Left colon (tissue), 2 donors: ENCODE data around the gene PIK3R1. TPM values are rescaled to one million over a fixed set of nuclear protein-coding genes. Genes with fewer than 3 reads are reported as not detected.

ENCODE experiments used
- ATAC-seq: fragments of 200-7000 bp; cut with Tn5 transposase; one replicate; pipeline ENCODE4 v1.9.1; 2020; ENCODE audit warnings: mild to moderate bottlenecking, moderate library complexity
- DNase-seq, 2 donors: peaks; one replicate each; pipeline ENCODE4 v3.0.0-alpha.2; 2020
- intact Hi-C, 2 donors: fragments of 100-400 bp; cut with DNase I in 1 of 2; cut with micrococcal nuclease in 1 of 2; formaldehyde crosslinking; loops; one replicate each; pipeline versions ENCODE4 v1.11.2 to v1.14.0; 2022; cut with DNase I, micrococcal nuclease
- total RNA-seq, 2 donors: library from RNA; stranded (reverse); fragmentation: NEBNext Ultra II Directional; extraction: Animal tissue kit (Norgen Biotek cat#: 25700); gene quantifications; one replicate each; pipeline ENCODE4 v1.2.1, GENCODE V29; 2021
- donor health status: DM: no; HTN: no; CAD: no.
- donor health status: DM: yes; HTN: yes; CAD: no.

The PIK3R1 gene
- total RNA-seq, 2 donors from 2014 or later = 67.6 to 71.4 TPM

DNA sequence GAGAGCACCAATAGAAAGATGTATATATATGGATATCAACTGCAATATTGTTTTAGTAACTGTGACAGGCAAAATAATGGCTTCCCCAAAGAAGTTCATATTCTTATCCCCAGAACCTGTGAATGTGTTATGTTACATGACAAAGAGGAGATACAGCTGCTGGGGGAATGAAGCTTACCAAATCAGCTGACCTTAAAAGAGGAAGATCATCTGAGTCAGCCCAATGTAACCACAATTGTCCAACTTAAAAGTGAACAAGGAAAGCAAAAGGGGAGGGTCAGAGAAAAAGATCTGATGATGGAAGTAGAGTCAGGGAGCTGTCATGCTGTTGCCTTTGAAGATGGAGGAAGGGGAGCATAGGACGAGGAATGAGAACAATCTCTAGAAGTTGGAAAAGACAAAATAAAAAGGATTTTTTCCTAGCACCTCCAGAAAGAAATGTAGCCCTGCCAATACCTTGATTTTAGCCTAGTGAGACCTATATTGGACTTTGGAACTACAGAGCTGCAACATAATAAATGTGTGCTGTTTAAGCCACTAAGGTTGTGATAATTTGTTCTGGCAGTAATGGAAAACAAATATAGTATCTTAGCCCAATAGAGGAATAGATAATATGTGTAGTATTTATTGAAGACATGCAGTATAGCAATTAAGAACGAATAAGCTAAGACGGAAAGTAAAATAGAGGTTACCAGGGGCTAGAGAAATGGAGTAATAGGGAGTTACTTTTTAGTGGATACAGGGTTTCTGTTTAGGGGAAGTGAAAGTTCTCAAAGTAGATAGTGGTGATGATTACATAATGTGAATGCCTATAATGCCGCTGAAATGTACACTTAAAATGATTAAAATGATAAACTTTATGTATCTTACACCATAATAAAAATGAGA lies 115.9 kb downstream of the PIK3R1 start:
- peak; percentile 83 for ATAC-seq
- intact Hi-C loops = no loop called here
- DNase-seq = no peak

DNA sequence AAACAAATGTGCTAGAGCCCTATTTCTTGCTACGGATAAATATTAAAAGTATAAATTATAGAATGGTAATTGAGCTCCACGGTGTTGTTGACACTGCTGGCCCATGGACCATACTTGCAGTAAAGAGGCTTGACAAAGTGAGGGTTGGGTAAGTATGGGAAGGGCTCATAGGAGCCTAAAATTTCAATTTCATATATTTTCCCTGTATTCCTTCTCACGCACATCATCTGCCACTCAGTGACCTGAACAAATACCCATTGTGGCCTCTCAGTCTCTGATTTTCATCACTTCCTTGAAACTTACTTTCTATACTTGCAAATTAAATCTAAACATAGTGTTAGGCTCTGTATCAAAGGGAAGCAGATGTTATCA lies 116.5 kb downstream of the PIK3R1 start:
- DNase-seq = no peak
- intact Hi-C loops = no loop called here
- no peak for ATAC-seq

DNA sequence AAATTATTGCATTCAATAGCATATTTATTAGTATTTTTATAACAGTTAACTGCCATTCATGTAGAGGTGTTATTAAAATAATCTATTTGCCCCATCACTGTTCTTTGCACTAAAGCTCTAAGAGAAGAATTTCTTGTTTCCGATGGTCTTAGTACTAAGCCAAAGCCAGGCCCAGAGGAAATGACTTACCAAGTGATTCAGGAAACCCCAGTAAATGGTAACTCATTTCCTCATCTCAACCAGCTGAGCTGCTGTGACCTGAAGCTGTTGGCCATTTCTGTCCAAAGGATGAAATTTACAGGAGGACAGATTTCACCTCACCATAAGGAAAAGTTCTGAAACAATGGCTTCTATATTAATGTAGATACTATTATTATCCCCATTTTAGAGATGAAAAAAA lies 117.0 kb downstream of the PIK3R1 start:
- no peak for DNase-seq
- ATAC-seq = peak; percentile 50
- intact Hi-C loops = no loop called here

DNA sequence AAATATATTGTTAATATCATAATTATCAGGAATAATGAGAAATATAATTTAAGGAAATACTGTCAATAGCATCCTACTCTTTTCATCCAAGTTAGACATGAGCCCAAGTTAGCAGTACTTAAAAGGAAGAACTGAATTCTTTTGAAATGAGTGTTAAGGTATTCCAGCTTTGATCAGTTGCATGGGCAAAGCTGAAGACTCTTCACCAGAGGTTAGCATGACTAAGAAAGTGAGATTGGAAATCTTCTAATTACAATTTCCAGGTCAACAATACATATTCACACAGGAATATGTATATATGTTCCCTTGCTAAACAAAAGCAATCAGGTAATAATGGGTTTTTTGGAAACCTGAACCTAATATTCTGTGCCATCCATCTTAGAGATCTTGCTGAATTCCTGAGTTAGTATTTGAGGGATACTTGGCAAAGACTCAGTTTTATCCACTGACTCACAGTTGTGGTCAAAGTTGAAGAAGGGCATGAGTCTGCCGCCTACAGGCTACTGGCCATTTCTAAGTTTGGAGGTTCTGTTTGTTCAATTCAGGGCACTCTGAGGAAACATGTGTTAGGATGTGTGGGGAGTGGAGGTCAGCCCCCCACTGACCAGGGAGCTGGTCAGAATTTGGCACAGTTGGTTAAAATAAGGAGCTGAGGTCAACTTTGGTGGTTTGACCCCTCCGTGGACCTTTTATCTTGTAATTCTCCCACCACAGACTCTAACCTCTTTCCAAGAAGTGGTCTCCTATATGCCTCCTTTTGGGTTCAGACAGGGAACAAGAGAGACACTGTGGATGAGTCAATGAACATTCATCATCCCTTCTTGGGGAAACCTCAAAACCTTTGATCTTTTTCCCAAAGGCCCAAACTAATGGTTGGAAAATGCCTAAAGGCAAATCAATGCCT lies 118.3 kb downstream of the PIK3R1 start:
- ATAC-seq (no peak), DNase-seq (no peak)
- intact Hi-C loops = no loop called here

DNA sequence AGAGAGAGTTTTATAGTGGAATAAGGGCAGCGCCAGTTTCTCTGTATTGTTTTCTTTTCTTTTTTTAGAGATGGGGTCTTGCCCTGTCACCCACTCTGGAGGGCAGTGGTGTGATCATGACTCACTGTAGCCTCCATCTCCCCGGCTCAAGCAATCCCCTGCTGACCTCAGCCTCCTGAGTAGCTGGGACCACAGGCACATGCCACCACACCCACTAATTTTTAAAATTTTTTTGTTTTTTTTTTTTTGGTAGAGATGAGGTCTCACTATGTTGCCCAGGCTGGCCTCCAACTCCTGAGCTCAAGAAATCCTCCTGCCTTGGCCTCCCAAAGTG lies 119.0 kb downstream of the PIK3R1 start:
- intact Hi-C loops = no loop called here
- DNase-seq (no peak), ATAC-seq (no peak)

DNA sequence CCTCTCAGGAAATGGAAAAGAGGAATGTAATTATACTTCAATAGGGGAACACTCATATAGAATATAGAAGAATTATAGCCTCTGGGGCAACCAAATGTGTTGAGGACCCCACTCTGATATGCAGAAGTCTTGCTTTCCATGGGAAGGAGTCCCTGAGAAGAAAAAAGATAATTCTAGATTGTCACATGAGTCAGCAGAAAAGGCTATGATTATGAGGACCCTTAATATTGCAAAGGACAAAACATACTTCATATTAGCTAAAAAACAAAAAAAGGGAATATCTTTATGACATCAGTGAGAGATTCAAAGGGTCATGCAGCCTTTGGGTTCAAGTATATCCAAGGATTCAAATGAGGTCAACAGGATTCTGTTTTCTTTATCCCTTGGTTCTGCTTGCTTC lies 119.5 kb downstream of the PIK3R1 start:
- DNase-seq (no peak), ATAC-seq (no peak)
- intact Hi-C loops = no loop called here

DNA sequence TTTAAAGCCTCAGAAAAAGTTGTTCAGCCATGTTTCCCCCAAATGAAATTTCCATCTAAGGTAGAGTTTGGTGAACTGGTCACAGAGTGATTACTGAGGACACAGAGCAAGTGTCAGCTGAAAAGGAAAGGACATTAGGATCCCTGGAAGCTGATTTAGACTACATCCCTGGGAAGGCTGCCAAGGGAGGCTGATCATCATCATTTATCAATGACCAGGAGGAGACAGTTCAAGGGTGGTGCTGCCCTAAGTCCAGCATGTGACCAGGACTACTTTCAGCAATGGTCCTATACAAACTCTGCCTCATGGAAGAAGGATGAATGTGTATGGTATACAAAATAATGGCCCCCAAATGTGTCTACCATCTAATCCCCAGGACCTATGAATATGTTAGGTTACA lies 120.6 kb downstream of the PIK3R1 start:
- ATAC-seq (no peak), DNase-seq (no peak)
- intact Hi-C loops = no loop called here

DNA sequence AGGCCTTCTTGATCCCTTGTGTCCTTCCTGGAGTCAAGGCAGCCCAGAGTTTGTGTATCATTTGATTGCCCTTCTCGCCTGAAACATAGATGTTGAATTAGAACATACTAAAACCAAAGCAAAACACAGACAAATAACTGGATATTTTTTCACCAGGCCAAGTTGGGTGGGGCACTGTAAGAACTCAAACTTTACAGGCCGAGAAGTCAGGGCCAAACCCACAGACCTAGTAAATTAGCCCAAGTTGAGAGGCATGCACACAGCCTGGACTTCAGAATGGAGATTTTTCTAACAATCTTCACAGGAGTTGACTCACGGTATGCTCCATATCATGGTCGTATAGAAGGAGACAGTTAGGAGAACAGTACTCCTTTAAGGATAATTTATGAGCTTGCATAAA lies 121.7 kb downstream of the PIK3R1 start:
- intact Hi-C loops = no loop called here
- DNase-seq (no peak), ATAC-seq (no peak)

DNA sequence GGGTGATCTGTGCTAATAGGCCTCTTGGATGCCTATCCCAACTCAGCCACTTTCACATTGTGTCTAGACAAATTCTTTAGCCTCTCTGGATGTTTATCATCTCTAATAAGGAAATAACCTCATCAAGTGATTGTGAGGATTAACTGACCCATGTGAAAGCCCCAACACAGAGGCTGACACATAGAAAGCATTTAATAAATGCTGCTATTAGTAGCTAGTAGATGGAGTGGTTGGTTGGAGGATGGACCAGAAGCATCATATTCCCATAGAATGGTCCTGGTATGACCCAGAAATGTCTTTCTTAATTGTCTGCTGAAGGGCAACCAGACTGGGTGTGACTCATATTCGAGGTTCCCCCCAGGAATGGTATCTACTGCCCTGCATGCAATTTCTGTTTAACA lies 124.4 kb downstream of the PIK3R1 start:
- ATAC-seq (no peak), DNase-seq (no peak)
- intact Hi-C loops = no loop called here

DNA sequence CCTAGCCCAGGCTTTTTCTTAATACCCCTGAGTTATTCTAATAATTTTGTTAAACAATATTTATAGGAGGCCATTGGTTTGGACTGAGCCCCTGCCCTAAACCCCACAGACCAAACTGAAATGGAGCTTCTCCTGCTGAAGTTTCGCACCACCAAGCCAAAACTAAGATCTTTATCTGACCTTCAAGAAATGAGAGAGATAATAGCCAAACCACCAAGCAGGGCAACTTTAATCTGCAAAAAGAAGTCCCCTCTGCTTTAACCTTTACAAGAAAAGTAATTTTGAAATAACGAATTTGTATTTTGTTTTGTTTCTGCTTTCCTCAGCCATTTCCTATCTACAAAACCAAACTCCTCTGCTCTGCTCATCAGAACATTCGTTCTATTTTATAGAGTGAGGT lies 125.5 kb downstream of the PIK3R1 start:
- intact Hi-C loops = no loop called here
- ATAC-seq = no peak

DNA sequence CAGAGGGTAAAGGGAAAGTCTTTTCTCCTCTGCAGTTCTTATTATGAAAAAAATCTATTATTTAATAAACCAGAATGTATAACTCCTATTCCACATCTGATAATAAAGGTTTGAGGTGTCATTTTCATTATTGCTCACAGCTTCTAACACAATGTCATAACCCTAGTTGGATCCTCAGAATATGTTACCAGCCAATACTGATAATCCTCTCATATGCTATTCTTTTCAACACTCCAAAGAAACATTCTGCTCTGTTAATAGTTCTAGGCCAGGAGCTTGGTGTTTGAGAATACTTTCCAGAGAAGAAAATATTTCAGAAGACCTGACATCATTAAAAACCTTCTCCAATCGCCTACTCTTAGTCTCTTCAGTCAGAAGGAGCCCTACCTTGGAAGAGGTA lies 127.1 kb downstream of the PIK3R1 start:
- DNase-seq (no peak), ATAC-seq (no peak)
- intact Hi-C loops = no loop called here

More for the DNA sequence above, 125.5 kb downstream of the PIK3R1 start:
- DNase-seq = no peak

DNA sequence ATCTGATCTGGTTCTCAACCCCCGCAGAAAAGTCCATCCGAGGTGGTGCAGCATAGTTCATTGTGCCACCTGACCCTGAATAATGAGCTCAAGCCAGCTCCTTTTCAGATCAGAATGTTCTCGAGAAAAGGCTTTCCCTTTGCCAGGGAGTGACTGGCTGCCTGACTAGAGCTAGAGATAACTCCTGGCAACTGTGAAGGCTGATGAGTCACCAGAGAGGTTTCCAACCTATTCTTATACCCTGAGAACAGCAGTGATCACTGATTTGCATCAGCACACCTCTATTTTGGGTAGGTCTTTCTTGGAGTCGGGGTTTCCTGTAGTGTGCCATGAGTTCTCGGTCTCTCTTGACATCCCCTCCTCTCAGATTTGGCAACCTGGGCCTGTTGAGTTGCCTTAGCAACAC lies 127.9 kb downstream of the PIK3R1 start:
- no peak for DNase-seq
- peak; percentile 46 for ATAC-seq
- intact Hi-C loops = no loop called here

DNA sequence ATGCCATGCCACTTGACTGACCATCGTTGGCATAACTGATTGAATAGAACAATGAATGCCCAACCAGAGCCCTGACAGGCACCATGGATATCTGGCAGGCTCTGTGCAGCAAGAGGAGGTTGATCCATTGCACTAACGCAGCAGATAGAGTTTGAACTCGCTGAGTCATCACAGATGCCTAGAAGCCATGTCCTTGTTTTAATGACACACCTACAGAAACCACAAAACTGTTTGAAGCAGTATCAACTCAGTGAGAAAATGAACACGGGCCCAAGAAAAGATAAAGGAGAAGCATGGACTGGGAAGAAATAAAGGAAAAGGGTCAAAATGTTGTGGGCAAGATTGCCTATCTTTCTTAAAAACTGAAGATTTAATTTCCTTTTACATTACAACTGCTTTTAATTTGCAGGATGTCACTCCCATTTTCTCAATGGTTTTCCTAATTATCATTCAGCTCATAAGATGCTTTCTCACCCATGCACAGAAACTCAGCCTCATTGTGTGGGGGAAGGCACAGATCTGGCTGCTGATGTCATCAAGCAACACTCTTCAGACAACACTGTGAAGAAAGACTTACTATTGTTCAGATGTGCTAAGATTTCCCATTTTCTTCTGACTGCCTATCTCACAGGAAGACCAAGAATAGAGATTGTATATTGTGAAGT lies 129.0 kb downstream of the PIK3R1 start:
- DNase-seq (no peak), ATAC-seq (peak; percentile 76)
- intact Hi-C loops = no loop called here

DNA sequence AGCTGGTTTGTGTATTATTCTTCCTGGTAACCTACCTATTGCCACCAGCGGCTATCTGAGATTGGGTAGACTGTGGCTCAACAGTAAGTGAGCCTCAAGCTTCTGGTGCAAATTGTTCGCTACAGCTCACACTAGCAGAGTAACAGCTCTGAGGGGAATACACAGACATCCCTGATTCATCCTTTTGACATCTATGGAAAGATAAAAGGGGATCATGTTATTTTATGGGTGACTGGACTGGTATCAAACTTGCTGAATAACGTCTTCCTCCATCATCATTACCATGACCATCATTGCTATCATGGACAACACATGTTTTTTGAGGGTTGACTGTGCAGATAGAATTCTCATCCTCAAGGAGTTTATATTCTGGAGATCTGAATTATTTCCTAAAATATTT lies 129.6 kb downstream of the PIK3R1 start:
- intact Hi-C loops = no loop called here
- DNase-seq (no peak), ATAC-seq (no peak)

DNA sequence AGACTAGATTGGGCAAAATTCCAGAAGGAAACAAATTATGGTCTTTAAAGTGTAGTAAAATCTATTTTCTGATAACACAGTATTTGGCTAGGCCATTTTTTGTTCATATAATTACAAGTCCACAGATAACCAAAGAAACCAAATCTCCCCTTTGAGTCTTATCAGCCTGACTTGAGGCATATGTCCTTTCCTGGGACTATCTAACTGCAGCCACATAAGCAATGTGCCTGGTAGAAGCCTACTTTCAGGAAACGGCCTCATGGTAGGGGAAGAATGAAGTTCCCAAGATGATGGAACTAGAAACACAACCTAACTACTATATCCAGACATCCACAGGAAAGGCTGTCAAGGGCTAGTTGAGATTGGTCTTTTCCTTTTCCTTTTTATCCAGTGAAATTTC lies 130.0 kb downstream of the PIK3R1 start:
- DNase-seq = no peak
- intact Hi-C loops = no loop called here
- no peak for ATAC-seq

DNA sequence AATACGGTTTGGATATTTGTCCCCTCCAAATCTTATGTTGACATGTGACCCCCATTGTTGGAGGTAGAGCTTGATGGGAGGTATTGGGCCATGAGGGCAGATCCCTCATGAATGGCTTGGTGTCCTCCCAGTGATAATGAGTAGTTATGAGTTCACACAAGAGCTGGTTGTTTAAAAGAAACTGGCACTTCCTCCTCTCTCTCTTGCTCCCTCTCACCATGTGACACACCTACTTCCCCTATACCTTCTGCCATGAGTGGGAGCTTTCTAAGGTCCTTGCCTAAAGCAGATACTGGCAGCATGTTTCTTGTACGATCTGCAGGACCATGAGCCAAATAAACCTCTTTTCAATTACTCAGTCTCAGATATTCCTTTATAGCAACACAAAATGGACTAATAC lies 132.0 kb downstream of the PIK3R1 start:
- ATAC-seq (no peak), DNase-seq (no peak)
- intact Hi-C loops = no loop called here

DNA sequence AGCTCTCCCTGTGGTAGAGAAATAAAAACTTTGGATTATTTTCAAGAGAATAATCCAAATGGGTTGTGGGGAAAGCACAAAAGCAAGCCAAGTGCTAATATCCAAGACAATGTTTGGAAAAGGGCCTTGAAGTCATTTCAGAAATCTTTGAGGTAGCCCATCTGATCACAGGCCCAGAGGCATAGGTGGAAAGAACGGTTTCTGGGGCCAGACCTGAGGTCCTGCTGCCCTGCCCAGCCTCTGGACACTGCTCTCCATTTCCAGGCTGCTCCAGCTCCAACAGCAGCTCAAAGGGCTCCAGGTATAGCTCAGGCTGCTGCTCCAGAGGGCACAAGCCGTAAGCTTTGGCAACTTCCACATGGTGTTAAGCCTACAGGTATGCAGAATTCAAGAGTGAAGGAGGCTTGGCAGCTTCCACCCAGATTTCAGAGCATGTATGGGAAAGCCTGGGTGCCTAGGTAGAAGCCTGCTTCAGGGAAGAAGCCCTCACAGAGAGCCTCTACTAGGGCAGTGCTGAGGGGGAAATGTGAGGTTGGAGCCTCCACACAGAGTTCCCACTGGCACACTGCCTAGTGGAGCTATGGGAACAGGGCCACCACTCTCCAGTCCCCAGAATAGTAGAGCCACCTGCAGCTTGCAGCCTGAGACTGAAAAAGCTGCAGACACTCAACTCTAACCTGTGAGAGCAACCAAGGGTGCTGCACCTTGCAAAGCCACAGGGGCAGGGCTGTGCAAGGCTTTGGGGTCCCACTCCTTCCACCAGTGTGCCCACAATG lies 133.1 kb downstream of the PIK3R1 start:
- DNase-seq (no peak), ATAC-seq (no peak)
- intact Hi-C loops = no loop called here

DNA sequence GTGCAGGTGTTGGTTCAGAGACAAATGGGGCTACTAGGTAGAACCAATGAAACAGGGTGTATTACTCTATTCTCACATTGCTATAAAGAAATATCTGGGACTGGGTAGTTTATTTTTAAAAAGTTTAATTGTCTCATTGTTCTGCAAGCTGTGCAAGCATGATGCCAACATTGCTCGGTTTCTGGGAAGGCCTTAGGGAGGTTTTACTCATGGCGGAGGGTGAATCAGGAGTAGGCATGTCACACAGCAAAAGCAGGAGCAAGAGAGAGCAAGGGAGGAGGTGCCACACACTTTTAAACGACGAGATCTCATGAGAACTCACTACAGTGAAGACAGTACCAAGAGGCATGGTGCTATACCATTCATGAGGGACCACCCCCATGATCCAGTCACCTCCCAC lies 134.6 kb downstream of the PIK3R1 start:
- intact Hi-C loops = no loop called here
- ATAC-seq = no peak
- no peak for DNase-seq
